SHP77 (cell line): ENCODE measurements around the gene IRF7.

Experiments
- DNase-seq, 2 experiments: peaks; one replicate each; lab custom pipeline; 2025; lab: John Stamatoyannopoulos, UW

The IRF7 gene

GRCh38 chr11:563812-564578 lies 51.8 kb downstream of the IRF7 start:
- DNase-seq, result no peak

DNA sequence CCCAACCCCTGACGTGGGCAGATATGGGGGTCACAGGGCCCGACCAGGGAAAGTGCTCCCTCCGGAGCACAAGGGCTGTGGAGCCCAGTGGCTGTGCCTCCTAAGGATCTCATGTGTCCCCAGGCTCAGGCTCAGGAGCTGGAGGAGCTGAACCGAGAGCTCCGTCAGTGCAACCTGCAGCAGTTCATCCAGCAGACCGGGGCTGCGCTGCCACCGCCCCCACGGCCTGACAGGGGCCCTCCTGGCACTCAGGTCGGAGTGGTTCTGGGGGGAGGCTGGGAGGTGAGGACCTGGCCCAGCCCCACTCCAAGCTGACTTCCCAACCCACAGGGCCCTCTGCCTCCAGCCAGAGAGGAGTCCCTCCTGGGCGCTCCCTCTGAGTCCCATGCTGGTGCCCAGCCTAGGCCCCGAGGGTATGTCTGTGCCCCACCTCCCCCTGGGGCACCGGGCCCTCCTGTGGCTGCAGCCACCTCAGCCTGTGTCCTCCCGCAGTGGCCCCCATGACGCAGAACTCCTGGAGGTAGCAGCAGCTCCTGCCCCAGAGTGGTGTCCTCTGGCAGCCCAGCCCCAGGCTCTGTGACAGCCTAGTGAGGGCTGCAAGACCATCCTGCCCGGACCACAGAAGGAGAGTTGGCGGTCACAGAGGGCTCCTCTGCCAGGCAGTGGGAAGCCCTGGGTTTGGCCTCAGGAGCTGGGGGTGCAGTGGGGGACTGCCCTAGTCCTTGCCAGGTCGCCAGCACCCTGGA lies 52.5 kb downstream of the IRF7 start:
- no peak for DNase-seq
